ENCODE results near the gene TMEM61.

TMEM61 gene

GRCh38 chr1:55006931-55007330 is 26.5 kb downstream of the TMEM61 start:
- Histone ChIP-seq H3K4me3 (ENCODE audit: low read depth, low read length) (no peak overlapping the region), H3K36me3 (no peaks in the 10 kb centered on the region), H3K9me3 (no peaks in the 10 kb centered on the region), H3K27me3 (no peaks in the 10 kb centered on the region), H3K4me1 (no peaks in the 10 kb centered on the region)
- no peak for TF ChIP-seq CTCF (IDR thresholded peaks at IDR 0.05; ENCODE audit: low read depth, low read length)
- DNase-seq, result no peak

- H3K4me3 ChIP-seq (ENCODE audit: low read depth, low read length), result no peak overlapping the region
- no peak for DNase-seq
Measured at GRCh38 chr1:55007625-55008024, 27.2 kb downstream of the TMEM61 start.

GRCh38 chr1:55010194-55010886 is 29.9 kb downstream of the TMEM61 start:
- no peak for TF ChIP-seq CTCF (IDR thresholded peaks at IDR 0.05; ENCODE audit: low read depth, low read length)

More at GRCh38 chr1:55007625-55008024, 27.2 kb downstream of the TMEM61 start:
- TF ChIP-seq CTCF (IDR thresholded peaks at IDR 0.05; ENCODE audit: low read depth, low read length), result no peak
- H3K36me3 ChIP-seq, result no peaks in the 10 kb centered on the region
- no peaks in the 10 kb centered on the region for H3K4me1 ChIP-seq
- no peaks in the 10 kb centered on the region for H3K27me3 ChIP-seq
- H3K9me3 ChIP-seq, result no peaks in the 10 kb centered on the region

GRCh38 chr1:55010887-55011217 is 30.4 kb downstream of the TMEM61 start:
- Histone ChIP-seq H3K4me1 (no peaks in the 10 kb centered on the region), H3K36me3 (no peaks in the 10 kb centered on the region), H3K27me3 (no peaks in the 10 kb centered on the region), H3K9me3 (no peaks in the 10 kb centered on the region), H3K4me3 (ENCODE audit: low read depth, low read length) (no peak overlapping the region)
- TF ChIP-seq CTCF (IDR thresholded peaks at IDR 0.05; ENCODE audit: low read depth, low read length), result no peak
- DNase-seq, result no peak

More at GRCh38 chr1:55010194-55010886, 29.9 kb downstream of the TMEM61 start:
- H3K36me3 ChIP-seq, result no peaks in the 10 kb centered on the region
- H3K4me3 ChIP-seq (ENCODE audit: low read depth, low read length), result no peak overlapping the region
- DNase-seq, result no peak
- H3K27me3 ChIP-seq, result no peaks in the 10 kb centered on the region
- no peaks in the 10 kb centered on the region for H3K4me1 ChIP-seq
- no peaks in the 10 kb centered on the region for H3K9me3 ChIP-seq

- TF ChIP-seq CTCF (IDR thresholded peaks at IDR 0.05; ENCODE audit: low read depth, low read length), result no peak
- Histone ChIP-seq H3K4me3 (ENCODE audit: low read depth, low read length) (no peak overlapping the region), H3K27me3 (no peaks in the 10 kb centered on the region), H3K9me3 (no peaks in the 10 kb centered on the region), H3K4me1 (no peaks in the 10 kb centered on the region), H3K36me3 (no peaks in the 10 kb centered on the region)
- DNase-seq, result no peak
Measured at GRCh38 chr1:55012661-55013060, 32.2 kb downstream of the TMEM61 start.

GRCh38 chr1:55015123-55015522 is 34.7 kb downstream of the TMEM61 start:
- H3K4me3 ChIP-seq (ENCODE audit: low read depth, low read length), result no peak overlapping the region
- no peak for DNase-seq
- no peaks in the 10 kb centered on the region for H3K9me3 ChIP-seq
- H3K4me1 ChIP-seq, result no peaks in the 10 kb centered on the region
- TF ChIP-seq CTCF (IDR thresholded peaks at IDR 0.05; ENCODE audit: low read depth, low read length), result no peak
- no peaks in the 10 kb centered on the region for H3K36me3 ChIP-seq
- H3K27me3 ChIP-seq, result no peaks in the 10 kb centered on the region
